CD4-positive, alpha-beta T cell treated with Interleukin-17A for 4 hours (primary cell): ENCODE measurements around the gene AARS2.

Source experiments
- DNase-seq: peaks from one replicate; pipeline ENCODE4 v3.0.0-alpha.2; 2020; ENCODE audit warnings: mixed read lengths

AARS2 gene

GRCh38 chr6:44298864-44299263 is 14.3 kb downstream of the AARS2 start:
- DNase-seq: no peak

DNA sequence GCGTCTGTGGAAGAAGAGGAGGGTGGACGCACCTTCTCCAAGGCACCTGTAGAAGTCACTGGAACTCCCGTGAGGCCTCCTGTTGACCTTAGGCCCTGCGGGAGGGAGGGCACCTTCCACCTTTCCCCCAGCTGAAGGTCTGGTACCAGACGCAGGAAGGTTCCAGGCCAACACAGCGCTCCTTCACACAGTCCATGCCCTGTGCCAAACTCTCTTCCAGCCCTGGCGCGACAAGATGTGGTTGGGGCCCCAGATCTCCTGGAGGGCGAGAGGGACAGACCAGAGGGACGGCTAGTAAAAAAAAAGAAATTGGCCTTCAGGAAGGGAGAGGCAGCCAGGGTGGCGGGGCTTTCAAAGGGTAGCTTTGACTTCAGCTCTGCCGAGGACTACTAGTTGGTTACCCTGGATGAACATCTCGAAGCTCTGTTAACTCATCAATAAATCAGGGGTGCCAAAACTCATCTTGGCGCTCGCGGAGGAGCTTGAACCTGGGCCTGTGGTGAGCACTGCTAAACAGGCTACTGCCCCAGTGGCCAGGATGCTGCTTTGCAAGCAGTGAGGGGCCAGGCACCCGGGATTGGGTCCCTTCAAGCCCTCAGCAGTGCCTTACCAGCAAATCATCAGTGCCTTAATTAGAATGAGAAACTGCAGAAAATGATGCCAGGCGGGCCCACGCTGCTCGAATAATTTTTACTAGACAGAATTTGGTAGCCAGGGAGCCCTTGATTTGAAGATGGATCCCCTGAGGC is 14.9 kb downstream of the AARS2 start:
- no peak for DNase-seq

DNA sequence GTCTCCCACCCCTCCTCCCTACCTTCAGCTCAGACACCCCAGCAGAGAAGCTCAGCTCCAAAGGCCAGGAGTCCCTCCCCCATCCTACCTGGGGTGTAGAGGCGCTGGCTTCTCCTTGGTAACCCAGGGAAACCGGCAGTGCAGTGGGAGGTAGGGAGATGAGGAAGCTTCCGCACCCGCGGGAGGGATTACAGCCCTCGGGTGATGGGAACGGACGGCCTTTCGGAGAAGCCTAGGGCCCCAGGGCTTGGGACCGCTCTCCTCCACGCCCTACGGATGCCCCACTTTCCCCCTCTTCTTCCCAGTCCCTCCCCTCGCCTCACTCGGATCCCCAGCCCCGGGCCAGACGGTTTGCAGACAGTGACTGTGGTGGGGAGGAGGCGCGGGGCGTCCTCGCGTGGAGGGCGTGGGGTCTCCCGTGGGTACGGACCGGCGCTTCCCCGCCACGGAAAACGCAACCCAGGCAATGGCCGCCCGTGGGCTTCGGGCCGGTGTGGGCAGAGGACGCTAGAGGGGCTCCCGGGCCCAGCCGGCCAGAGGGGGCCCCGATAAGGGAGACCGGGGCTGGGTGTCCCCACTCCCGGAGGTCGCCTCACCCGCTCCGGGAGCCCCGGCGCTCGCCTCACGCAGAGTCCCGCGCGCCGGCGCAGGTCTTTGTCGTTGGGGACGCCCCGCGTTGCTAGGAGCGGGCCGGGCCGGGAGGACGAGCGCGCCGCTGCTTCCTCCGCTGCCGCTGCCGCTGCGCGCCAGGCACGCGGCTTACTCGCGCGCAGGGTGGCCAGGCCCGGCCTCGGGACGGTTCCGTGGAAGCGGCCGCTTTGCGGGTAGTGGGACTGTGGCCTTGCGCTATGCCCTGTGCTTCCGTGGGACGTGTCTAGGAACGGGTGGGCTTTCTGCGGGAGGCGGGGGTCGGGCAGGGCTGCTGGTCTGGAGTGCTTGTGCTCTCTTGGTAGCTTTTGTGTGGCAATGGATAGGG is 15.8 kb downstream of the AARS2 start:
- DNase-seq: peak; percentile 57

GRCh38 chr6:44294832-44295791 is 18.0 kb downstream of the AARS2 start:
- DNase-seq: no peak

GRCh38 chr6:44292661-44293365 is 20.3 kb downstream of the AARS2 start:
- DNase-seq: no peak

- no peak for DNase-seq
Measured at GRCh38 chr6:44291841-44292240, 21.3 kb downstream of the AARS2 start.

DNA sequence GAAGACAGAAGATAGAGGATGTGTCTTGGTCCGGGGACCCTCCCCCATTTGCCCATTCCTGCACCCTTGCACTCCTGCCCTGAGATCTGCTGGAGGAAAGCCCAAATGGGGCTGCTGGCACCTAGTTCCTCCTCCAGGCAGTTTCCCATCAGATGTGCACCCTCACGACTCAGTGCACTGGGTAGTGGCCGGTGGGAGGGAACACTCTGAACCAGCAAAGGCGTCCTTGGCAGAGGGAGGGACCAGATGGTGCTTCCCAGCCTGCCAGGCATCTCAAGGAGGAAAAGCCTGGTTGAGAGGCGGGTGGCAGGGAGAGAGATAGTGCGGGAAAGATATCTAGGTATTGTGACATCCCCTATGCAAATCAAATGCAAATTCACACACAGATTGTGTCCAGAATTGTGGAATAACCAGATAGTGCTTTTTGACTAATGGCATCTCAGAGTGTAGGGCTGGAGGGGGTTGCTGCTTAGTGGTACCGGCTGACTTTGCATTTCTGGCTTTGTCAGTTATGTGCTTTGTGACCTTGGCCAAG is 23.4 kb downstream of the AARS2 start:
- no peak for DNase-seq

- DNase-seq: no peak
Measured at GRCh38 chr6:44286747-44287146, 26.4 kb downstream of the AARS2 start.

- DNase-seq: no peak
Measured at GRCh38 chr6:44286285-44286565, 26.9 kb downstream of the AARS2 start.

- no peak for DNase-seq
Measured at GRCh38 chr6:44285552-44286284, 27.4 kb downstream of the AARS2 start.

DNA sequence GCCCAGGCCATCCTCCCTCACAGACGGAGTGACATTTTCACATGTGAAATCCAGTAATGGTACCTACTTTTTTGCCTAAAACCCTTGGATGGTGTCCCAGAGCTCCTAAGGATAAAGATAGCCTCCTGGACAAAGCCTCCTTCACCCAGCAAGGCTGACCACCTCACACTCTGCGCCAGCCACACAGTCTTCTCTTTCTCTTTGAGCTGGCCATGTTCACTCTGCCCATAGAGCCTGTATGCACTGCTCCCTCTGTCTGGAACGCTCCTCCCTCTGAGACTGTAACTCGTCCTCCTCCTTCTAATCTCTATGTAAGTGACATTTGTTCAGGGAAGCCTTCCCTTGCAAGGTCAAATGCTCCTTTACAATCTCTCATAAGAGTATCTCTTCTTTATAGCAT is 28.3 kb downstream of the AARS2 start:
- no peak for DNase-seq

- DNase-seq: no peak
Measured at GRCh38 chr6:44284121-44284520, 29.0 kb downstream of the AARS2 start.

DNA sequence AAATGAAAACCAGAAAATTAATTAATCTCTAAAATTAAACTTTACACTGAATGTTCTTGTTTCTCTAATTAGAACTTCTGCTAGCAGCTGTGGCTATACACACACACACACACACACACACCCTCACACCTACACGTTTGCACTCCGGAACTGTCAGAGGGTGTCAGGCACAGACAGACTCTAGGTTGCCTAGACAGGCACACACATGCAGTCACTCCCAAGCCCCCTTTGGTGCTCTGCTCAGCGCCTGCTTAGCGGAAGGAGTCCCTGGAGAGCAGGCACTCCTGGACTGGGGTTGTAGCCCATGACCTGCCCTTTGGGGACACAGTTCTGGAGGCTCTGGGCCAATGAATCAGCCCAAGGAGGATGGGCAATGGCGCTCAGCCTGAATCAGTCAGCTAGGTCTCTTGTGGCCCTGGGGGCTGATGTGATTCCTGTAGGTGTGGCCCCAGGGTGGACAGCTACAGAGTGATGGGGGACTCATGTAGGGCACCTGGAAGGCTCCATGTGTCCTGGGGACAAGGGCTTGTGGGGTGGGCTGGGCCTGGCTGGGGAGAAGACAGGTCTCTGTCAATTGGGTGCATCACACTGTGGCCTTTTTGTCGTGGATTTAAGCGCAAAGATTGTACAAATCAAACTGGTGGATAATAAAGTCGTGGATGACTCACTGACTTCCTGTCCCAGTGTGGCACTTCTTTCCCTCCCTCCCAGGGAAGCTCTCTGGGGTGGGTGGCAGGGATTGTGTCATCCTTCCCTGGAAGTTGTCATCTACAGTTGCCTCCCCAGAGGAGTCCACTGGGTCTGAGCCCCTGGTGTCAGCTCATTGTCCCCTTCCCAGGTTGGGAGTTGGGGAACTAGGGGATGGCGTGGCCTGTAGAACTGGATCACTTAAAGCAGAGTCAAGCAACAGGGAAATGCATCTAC is 34.1 kb downstream of the AARS2 start:
- no peak for DNase-seq

- no peak for DNase-seq
Measured at GRCh38 chr6:44278315-44278714, 34.8 kb downstream of the AARS2 start.

DNA sequence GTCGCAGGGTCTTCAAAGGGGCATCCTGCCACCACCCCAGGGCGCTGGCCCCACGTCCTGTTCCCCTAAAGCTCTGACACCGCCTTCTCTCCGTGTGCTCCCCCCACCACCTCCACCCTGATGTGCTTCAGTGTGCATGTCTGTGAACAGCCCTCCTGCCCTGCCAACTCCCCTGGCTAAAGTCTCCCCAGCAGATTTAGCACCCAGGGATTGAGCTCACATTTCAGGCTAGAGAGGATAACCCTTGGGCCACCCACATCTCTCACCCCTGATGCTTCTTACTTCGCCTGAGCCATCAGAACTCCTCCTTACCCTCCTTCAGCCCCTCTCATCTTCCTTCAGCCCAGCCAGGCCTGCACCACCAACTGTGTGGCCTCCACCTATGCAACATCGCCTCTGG is 35.4 kb downstream of the AARS2 start:
- DNase-seq: no peak

GRCh38 chr6:44276667-44277640 is 36.2 kb downstream of the AARS2 start:
- DNase-seq: no peak

GRCh38 chr6:44275749-44276648 is 37.1 kb downstream of the AARS2 start:
- peak; percentile 33 for DNase-seq

GRCh38 chr6:44275271-44275748 is 37.8 kb downstream of the AARS2 start:
- no peak for DNase-seq
